GM23248 (cell line): Measurements from ENCODE around the gene CKM. TPM values are rescaled to one million over a fixed set of nuclear protein-coding genes. Genes with fewer than 3 reads are reported as not detected.

Experiments used
- DNase-seq: peaks from one replicate; pipeline ENCODE4 v3.0.0-alpha.2; 2015
- H2AFZ ChIP-seq: fragments of 200-600 bp; sonication (generic); 2 replicates; pipeline ENCODE4 v1.6.1; 2016; ENCODE audit warnings: antibody characterized with exemption
- H3F3A ChIP-seq: fragments of 200-600 bp; sonication (generic); 2 replicates; pipeline ENCODE4 v1.6.1; 2016; ENCODE audit warnings: mild to moderate bottlenecking, antibody characterized with exemption, mixed run types; ENCODE audit not compliant: insufficient read depth
- H3K27ac ChIP-seq: fragments of 200-600 bp; sonication (generic); 2 replicates; pipeline ENCODE4 v1.5.1; 2016; ENCODE audit warnings: mild to moderate bottlenecking
- H3K27me3 ChIP-seq: fragments of 200-600 bp; sonication (generic); replicated peaks from 2 replicates; pipeline ENCODE4 v1.6.1; 2016; ENCODE audit warnings: mild to moderate bottlenecking; ENCODE audit not compliant: insufficient read depth
- H3K36me3 ChIP-seq: fragments of 200-600 bp; sonication (generic); 2 replicates; pipeline ENCODE4 v1.6.1; 2016; ENCODE audit warnings: low read depth, mild to moderate bottlenecking
- H3K4me1 ChIP-seq: fragments of 200-600 bp; sonication (generic); 2 replicates; pipeline ENCODE4 v1.6.1; 2016; ENCODE audit warnings: mild to moderate bottlenecking; ENCODE audit not compliant: insufficient read depth
- H3K4me2 ChIP-seq: fragments of 200-600 bp; sonication (generic); one replicate; pipeline ENCODE4 v1.6.1; 2016; ENCODE audit warnings: mild to moderate bottlenecking; ENCODE audit not compliant: unreplicated experiment
- H3K4me3 ChIP-seq: fragments of 200-600 bp; sonication (generic); 2 replicates; pipeline ENCODE4 v1.5.1; 2016; ENCODE audit warnings: mild to moderate bottlenecking
- H3K79me2 ChIP-seq: fragments of 200-600 bp; sonication (generic); 2 replicates; pipeline ENCODE4 v1.6.1; 2016; ENCODE audit warnings: mild to moderate bottlenecking; ENCODE audit not compliant: insufficient read depth
- H3K9ac ChIP-seq: fragments of 200-600 bp; sonication (generic); 2 replicates; pipeline ENCODE4 v1.6.1; 2016; ENCODE audit warnings: mild to moderate bottlenecking
- H3K9me2 ChIP-seq: fragments of 200-600 bp; sonication (generic); 2 replicates; pipeline ENCODE4 v1.6.1; 2016; ENCODE audit warnings: mixed run types, mild to moderate bottlenecking, moderate library complexity; ENCODE audit not compliant: insufficient read depth
- H3K9me3 ChIP-seq: fragments of 200-600 bp; sonication (generic); one replicate; pipeline ENCODE4 v1.6.1; 2017; ENCODE audit warnings: low read depth
- H4K20me1 ChIP-seq: fragments of 200-600 bp; sonication (generic); 2 replicates; pipeline ENCODE4 v1.6.0; 2016; ENCODE audit not compliant: insufficient read depth
- EZH2 ChIP-seq: fragments of 200-600 bp; sonication (generic); IDR thresholded peaks from 2 replicates; pipeline ENCODE4 v1.6.1; 2018; ENCODE audit warnings: antibody characterized with exemption, mild to moderate bottlenecking; ENCODE audit not compliant: insufficient read depth, poor library complexity, severe bottlenecking
- EZH2phosphoT487 ChIP-seq: fragments of 200-600 bp; sonication (generic); IDR thresholded peaks from 2 replicates; pipeline ENCODE4 v1.6.1; 2018; ENCODE audit warnings: antibody characterized with exemption, moderate library complexity, mild to moderate bottlenecking, low read depth; ENCODE audit not compliant: insufficient read depth
- WGBS, 2 experiments: methylation state at CpG; one replicate each; pipeline ENCODE4 v1.1.6; 2015 to 2017; ENCODE audit warnings: low lambda C conversion rate in 2 of 2, low coverage in 1 of 2; ENCODE audit errors: missing lambda C conversion rate in 2 of 2; 5-methylcytosine and 5-hydroxymethylcytosine counted together
- in situ Hi-C: fragments of 300-500 bp; cut with MboI; formaldehyde crosslinking; loops from 2 replicates; pipeline ENCODE4 v1.15.0; 2020
- polyA plus RNA-seq: library from polyadenylated mRNA; unstranded; fragments of >200 nt; fragmentation: Nextera tagmentation; extraction: Ambion mirVana; gene quantifications from 2 replicates; pipeline ENCODE4 v1.2.1, GENCODE V29; 2016
- total RNA-seq: library from RNA; depleted of rRNA; stranded (reverse); fragments of >200 nt; shearing (Covaris generic); gene quantifications from 2 replicates; pipeline ENCODE4 v1.2.3, GENCODE V29; 2014

Gene CKM
- total and polyA plus RNA-seq, 2 experiments from 2014 or later, result not detected

DNA sequence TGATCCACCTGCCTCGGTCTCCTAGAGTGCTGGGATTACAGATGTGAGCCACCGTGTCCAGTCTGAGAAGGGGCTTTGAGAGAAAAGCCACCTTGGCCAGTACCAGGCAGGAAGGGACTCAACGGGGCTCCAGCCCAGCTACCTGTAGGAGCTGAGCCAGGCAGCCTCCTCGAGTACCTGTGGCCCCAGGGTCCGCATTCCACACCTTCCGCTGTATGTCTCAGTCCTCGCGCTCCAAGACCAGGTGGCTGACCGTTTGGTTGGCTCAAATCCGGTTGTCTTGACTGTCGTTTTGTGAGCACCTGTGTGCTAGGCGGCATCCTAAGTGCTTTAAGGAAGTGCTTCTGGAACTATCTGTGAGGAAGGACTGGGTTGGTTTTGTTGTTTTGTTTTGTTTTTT, 55.4 kb downstream of the CKM start:
- Histone ChIP-seq H3K36me3 (peaks cover 6% of the 10 kb centered on the region; the same call in 1 of the 2 replicates), H3K9me3 (no peaks in the 10 kb centered on the region), H3F3A (no peaks in the 10 kb centered on the region), H2AFZ (no peak overlapping the region), H3K9me2 (no peaks in the 10 kb centered on the region), H4K20me1 (no peaks in the 10 kb centered on the region), H3K4me2 (no peak overlapping the region), H3K4me3 (no peak overlapping the region), H3K27me3 (no peaks in the 10 kb centered on the region), H3K27ac (no peak overlapping the region), H3K4me1 (no peaks in the 10 kb centered on the region), H3K79me2 (no peaks in the 10 kb centered on the region), H3K9ac (no peak overlapping the region)
- in situ Hi-C loops, result no loop called here
- WGBS, 2 experiments, result 94 to 95% methylated on average over 12 of the region's 12 CpGs
- TF ChIP-seq EZH2 (no peak), EZH2phosphoT487 (no peak)
- no peak for DNase-seq

DNA sequence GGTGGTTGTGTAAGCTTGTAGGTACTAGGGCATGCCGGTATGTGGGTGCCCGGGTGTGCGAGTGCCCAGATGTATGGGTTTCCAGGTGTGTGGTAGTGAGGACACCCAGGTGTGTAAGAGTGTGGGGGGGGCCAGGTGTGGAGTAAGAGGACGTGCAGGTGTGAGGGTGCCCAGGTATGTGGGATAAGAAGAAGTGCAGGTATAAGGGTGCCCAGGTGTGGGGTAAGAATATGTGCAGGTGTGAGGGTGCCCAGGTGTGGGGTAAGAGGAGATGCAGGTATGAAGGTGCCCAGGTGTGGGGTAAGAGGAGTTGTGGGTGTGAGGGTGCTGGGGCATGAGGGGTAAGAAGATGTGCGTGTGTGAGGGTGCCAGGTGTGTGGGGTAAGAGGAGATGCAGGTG, 57.3 kb downstream of the CKM start:
- Histone ChIP-seq H3K27ac (no peak overlapping the region), H3K4me2 (no peak overlapping the region), H4K20me1 (no peaks in the 10 kb centered on the region), H3K9me3 (no peaks in the 10 kb centered on the region), H3K36me3 (peaks cover 6% of the 10 kb centered on the region; the same call in 1 of the 2 replicates), H3K4me1 (no peaks in the 10 kb centered on the region), H3K9me2 (no peaks in the 10 kb centered on the region), H3K79me2 (no peaks in the 10 kb centered on the region), H2AFZ (no peak overlapping the region), H3F3A (no peaks in the 10 kb centered on the region), H3K27me3 (no peaks in the 10 kb centered on the region), H3K9ac (no peak overlapping the region), H3K4me3 (no peak overlapping the region)
- TF ChIP-seq EZH2phosphoT487 (no peak), EZH2 (no peak)
- no peak for DNase-seq
- WGBS, 2 experiments, result 86 to 91% methylated on average over 4 to 5 of the region's 5 CpGs
- in situ Hi-C loops, result no loop called here

DNA sequence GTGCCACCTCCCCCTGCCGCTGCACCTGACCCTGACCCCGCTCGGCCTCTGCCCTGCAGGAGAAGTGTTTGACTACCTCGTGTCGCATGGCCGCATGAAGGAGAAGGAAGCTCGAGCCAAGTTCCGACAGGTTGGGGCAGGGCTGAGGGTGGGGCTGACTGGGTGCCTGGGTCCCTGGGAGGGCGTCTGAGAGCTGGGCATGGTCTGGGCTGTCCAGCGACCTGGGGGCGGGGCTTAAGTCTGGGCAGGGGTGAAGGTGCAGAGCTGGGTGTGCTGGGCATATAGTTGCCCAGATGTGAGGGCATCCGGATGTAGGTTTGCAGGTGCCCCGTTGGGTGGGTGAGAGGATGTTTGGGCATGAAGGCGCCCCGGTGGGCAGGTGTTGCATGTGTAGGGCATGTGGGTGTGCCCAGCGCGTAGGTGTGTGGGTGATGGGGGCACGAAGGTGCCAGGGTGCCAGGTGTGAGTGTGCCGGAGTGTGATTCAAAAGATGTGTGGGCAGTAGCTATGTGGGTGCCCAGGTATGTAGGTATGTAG, 57.8 kb downstream of the CKM start:
- Histone ChIP-seq H3K9me2 (no peaks in the 10 kb centered on the region), H4K20me1 (no peaks in the 10 kb centered on the region), H3K4me3 (no peak overlapping the region), H3F3A (no peaks in the 10 kb centered on the region), H3K9ac (no peak overlapping the region), H3K4me1 (no peaks in the 10 kb centered on the region), H3K27me3 (no peaks in the 10 kb centered on the region), H2AFZ (no peak overlapping the region), H3K4me2 (no peak overlapping the region), H3K27ac (no peak overlapping the region), H3K36me3 (peaks cover 6% of the 10 kb centered on the region; the same call in 1 of the 2 replicates), H3K79me2 (no peaks in the 10 kb centered on the region), H3K9me3 (no peaks in the 10 kb centered on the region)
- 98 to 99% methylated on average over 19 of the region's 19 CpGs for WGBS, 2 experiments
- no peak for TF ChIP-seq EZH2
- no peak for TF ChIP-seq EZH2phosphoT487
- no peak for DNase-seq
- in situ Hi-C loops, result no loop called here

DNA sequence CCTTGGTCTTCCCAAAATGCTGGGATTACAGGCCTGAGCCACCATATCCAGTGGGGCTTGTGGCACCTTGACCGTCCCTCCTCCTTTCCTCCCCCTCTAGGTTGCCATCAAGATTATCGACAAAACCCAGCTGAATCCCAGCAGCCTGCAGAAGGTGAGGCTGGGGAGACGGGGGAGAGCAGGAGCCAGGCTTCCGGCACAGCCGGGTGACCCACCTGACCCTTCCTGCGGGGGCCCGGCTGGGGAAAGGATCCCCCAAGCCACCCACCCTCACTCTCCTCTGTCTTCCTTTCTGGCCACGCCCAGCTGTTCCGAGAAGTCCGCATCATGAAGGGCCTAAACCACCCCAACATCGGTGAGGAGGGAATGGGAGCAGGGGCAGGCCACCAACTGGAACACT, 59.7 kb downstream of the CKM start:
- Histone ChIP-seq H3K4me1 (no peaks in the 10 kb centered on the region), H2AFZ (no peak overlapping the region), H3K27ac (no peak overlapping the region), H3F3A (no peaks in the 10 kb centered on the region), H3K4me2 (no peak overlapping the region), H3K36me3 (peaks cover under 1% of the 10 kb centered on the region; the same call in 1 of the 2 replicates), H4K20me1 (no peaks in the 10 kb centered on the region), H3K9me2 (no peaks in the 10 kb centered on the region), H3K9me3 (no peaks in the 10 kb centered on the region), H3K27me3 (no peaks in the 10 kb centered on the region), H3K4me3 (no peak overlapping the region), H3K9ac (no peak overlapping the region), H3K79me2 (peaks cover 16% of the 10 kb centered on the region)
- TF ChIP-seq EZH2phosphoT487, result no peak
- TF ChIP-seq EZH2, result no peak
- WGBS, 2 experiments, result 89 to 97% methylated on average over 10 to 11 of the region's 11 CpGs
- in situ Hi-C loops, result no loop called here
- no peak for DNase-seq
